A549 treated with AZD2906 at 1 μM for 4 hours (cell line): Measurements from ENCODE around the gene NR2C1. TPM values are rescaled to one million over a fixed set of nuclear protein-coding genes. Genes with fewer than 3 reads are reported as not detected.

ENCODE experiments used
- total RNA-seq: library from RNA; stranded (reverse); fragments of 200-300 nt; extraction: Qiagen RNA extraction; gene quantifications from 5 replicates; pipeline ENCODE4 v1.2.3, GENCODE V29; 2022

The NR2C1 gene
- 20.7 to 25.0 TPM (median 22.5 TPM) in 5 replicates for total RNA-seq

DNA sequence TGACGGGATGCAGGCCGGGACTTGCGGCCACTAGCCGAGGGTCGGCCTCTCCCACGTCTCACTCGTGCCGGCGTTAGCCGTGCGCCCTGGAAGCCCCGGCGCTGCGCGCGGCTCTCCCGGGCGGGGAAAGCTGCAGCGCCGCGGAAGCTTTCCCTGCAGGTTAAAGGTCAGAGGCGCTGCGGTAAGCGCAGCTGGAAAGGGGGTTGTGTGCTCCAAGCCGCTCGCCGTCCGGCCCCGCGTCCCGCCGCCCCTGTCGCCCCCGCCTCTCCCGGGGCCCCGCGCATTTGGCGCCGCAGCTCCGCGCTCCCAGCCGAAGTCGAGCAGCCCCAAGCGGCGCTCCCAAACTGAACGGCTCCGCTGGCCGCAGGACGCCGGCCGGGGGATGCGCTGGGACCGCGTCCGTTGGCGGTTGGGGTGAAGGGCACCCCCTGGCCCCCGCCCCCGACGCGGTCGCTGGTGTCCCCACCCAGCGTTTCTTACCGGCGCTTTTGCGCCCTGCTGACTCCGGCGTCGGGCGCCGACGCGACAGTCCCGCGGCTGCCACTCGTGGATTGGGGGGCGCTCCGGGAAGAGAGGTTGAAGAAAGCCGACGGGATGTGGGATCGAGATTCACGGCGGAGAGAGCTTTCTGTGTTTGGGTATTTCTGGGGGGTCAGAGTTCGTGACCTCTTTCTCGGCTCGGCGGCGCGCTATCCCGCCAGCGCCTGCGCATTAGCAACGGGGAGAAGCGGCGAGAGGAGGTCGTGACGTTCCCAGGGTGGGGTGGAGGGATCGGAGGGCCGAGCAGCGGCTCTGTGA lies at the start of gene NR2C1:
Gene NR2C1 (minus strand): TSS at position 719 of the 798 bp plus-strand sequence. CDS start 6,234 bp downstream, outside the sequence.

DNA sequence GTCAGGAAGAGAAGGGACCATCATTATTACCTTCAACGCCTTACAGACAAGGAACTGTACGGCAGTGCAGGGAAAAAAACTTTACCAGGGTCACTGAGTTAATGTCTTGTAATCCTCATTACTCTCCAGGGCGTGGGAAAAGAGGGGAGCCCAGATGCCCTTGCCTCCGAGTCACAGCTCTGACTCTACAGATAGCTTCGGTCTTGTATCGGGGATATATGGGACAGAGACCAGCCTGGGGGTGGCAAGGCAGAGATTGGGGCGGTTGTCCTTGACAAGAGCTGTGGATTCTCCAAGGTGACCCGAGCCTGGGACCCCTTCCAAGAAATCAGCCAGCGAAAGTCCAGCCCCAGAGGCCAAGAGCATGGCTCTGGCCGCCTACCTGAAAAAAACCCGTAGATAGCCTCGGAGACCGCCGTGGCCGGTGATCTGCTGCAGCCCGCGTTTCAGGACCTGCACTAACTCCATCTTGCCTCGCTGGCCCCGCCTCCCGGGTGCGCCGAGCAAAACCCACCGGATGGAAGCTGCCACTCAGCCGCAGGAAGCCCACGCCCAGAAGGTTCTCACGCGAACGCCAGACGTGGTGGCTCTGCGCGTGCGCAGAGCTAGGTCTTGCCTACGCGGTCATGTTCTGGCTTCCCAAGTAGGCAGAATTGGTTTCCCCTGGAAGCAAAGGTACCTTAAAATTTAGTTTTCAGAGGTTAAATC lies 70.1 kb downstream of the NR2C1 start, which contains the start of gene NDUFA12:
Gene NDUFA12 (minus strand): TSS at position 485 of the 708 bp plus-strand sequence. CDS start 17 bp downstream, at position 468.

Other genes with a start within 250 kb of the NR2C1 start
- 133 to 148 TPM (median 139 TPM) in 5 replicates for gene NDUFA12, start 69.9 kb downstream of the NR2C1 start, total RNA-seq
- gene FGD6, start 143.8 kb upstream of the NR2C1 start, total RNA-seq: 9.3 to 13.3 TPM (median 12.1 TPM) in 5 replicates
- gene VEZT, start 144.2 kb upstream of the NR2C1 start, total RNA-seq: 46.9 to 77.9 TPM (median 57.4 TPM) in 5 replicates